ENCODE data around the gene MGRN1.

DNA sequence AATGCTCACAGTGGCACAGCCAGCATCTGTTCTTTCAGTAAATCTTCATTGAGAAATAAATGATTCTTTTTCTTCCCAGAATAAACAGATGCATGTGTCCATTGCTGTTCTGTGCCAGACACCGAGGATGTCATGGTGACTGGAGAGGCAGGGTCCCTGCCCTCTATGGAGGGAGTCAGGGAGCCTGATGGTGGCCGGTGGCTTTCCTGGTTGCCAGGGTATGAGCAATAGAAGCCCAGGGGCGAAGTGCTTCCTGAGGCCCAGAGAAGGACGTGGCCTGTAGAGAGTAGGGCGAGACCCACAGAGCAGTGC, 38.8 kb downstream of the MGRN1 start:
- no peak for TF ChIP-seq POLR2A (IDR thresholded peaks at IDR 0.05; ENCODE audit: low read depth)
- TF ChIP-seq, protein P1, sequence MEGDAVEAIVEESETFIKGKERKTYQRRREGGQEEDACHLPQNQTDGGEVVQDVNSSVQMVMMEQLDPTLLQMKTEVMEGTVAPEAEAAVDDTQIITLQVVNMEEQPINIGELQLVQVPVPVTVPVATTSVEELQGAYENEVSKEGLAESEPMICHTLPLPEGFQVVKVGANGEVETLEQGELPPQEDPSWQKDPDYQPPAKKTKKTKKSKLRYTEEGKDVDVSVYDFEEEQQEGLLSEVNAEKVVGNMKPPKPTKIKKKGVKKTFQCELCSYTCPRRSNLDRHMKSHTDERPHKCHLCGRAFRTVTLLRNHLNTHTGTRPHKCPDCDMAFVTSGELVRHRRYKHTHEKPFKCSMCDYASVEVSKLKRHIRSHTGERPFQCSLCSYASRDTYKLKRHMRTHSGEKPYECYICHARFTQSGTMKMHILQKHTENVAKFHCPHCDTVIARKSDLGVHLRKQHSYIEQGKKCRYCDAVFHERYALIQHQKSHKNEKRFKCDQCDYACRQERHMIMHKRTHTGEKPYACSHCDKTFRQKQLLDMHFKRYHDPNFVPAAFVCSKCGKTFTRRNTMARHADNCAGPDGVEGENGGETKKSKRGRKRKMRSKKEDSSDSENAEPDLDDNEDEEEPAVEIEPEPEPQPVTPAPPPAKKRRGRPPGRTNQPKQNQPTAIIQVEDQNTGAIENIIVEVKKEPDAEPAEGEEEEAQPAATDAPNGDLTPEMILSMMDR (IDR thresholded peaks at IDR 0.05) = no peak

All from esophagus muscularis mucosa (tissue), 3 donors.